Gastroesophageal sphincter (tissue), 3 donors: Measurements from ENCODE around the gene LHFPL3.

ENCODE experiments used
- EP300 ChIP-seq: sonication (generic); formaldehyde crosslinking; IDR thresholded peaks from one replicate; pipeline ENCODE4 v1.6.1; 2017; ENCODE audit warnings: antibody characterized with exemption, mild to moderate bottlenecking
- POLR2A ChIP-seq, 2 donors: fragments of 450-650 bp; IDR thresholded peaks; one replicate each; pipeline ENCODE4 v1.6.1; 2017; ENCODE audit warnings: antibody characterized with exemption in 2 of 2, mild to moderate bottlenecking in 2 of 2, moderate library complexity in 1 of 2
- POLR2AphosphoS5 ChIP-seq: sonication (generic); formaldehyde crosslinking; IDR thresholded peaks from one replicate; pipeline ENCODE4 v1.6.1; 2017; ENCODE audit warnings: antibody characterized with exemption
- TF ChIP-seq, protein P1 (sequence below), 4 experiments: fragments of 200-600 bp in 2 of 4; fragments of 450-650 bp in 2 of 4; sonication (generic) in 1 of 4; IDR thresholded peaks; one replicate each; pipeline ENCODE4 v1.5.1; 2017 to 2019; ENCODE audit warnings: antibody characterized with exemption in 4 of 4, mild to moderate bottlenecking in 2 of 4, moderate library complexity in 2 of 4

GRCh38 chr7:104839842-104840241 is 511.4 kb downstream of the LHFPL3 start:
- no peak for TF ChIP-seq POLR2AphosphoS5
- TF ChIP-seq POLR2A (IDR thresholded peaks at IDR 0.05) = no peak
- TF ChIP-seq, protein P1, sequence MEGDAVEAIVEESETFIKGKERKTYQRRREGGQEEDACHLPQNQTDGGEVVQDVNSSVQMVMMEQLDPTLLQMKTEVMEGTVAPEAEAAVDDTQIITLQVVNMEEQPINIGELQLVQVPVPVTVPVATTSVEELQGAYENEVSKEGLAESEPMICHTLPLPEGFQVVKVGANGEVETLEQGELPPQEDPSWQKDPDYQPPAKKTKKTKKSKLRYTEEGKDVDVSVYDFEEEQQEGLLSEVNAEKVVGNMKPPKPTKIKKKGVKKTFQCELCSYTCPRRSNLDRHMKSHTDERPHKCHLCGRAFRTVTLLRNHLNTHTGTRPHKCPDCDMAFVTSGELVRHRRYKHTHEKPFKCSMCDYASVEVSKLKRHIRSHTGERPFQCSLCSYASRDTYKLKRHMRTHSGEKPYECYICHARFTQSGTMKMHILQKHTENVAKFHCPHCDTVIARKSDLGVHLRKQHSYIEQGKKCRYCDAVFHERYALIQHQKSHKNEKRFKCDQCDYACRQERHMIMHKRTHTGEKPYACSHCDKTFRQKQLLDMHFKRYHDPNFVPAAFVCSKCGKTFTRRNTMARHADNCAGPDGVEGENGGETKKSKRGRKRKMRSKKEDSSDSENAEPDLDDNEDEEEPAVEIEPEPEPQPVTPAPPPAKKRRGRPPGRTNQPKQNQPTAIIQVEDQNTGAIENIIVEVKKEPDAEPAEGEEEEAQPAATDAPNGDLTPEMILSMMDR (IDR thresholded peaks at IDR 0.05) = no peak
- TF ChIP-seq EP300 = no peak
